ENCODE results near the gene IQCF2. TPM values are rescaled to one million over a fixed set of nuclear protein-coding genes. Genes with fewer than 3 reads are reported as not detected.
A peak's percentile ranks its signal among the peaks of the same experiment; 100 is the strongest.
"Not testable (repeated sequence)": the region's sequence is repeated elsewhere in the genome, so short reads cannot be mapped to it uniquely, and the experiment has no call there.

Gene IQCF2
- total RNA-seq, 1 experiment from 2014 or later = not detected

- DNase-seq (ENCODE audit: low spot score) = no peak
Observed at GRCh38 chr3:51876186-51876585, 14.8 kb downstream of the IQCF2 start.

GRCh38 chr3:51879937-51880336 is 18.5 kb downstream of the IQCF2 start:
- DNase-seq (ENCODE audit: low spot score) = peak; percentile 11

- no peak for DNase-seq (ENCODE audit: low spot score)
Observed at GRCh38 chr3:51886447-51886846, 25.0 kb downstream of the IQCF2 start.

- no peak for DNase-seq (ENCODE audit: low spot score)
Observed at GRCh38 chr3:51887620-51888019, 26.2 kb downstream of the IQCF2 start.

GRCh38 chr3:51888463-51889105 is 27.2 kb downstream of the IQCF2 start:
- DNase-seq (ENCODE audit: low spot score) = no peak

- no peak for DNase-seq (ENCODE audit: low spot score)
Observed at GRCh38 chr3:51891242-51892039, 30.0 kb downstream of the IQCF2 start.

GRCh38 chr3:51894391-51894790 is 33.0 kb downstream of the IQCF2 start:
- no peak for DNase-seq (ENCODE audit: low spot score)

- DNase-seq (ENCODE audit: low spot score) = no peak
Observed at GRCh38 chr3:51894939-51895338, 33.5 kb downstream of the IQCF2 start.

GRCh38 chr3:51896607-51897305 is 35.3 kb downstream of the IQCF2 start:
- peak; percentile 38 for DNase-seq (ENCODE audit: low spot score)

- DNase-seq (ENCODE audit: low spot score) = no peak
Observed at GRCh38 chr3:51897391-51897790, 36.0 kb downstream of the IQCF2 start.

- DNase-seq (ENCODE audit: low spot score) = not testable (repeated sequence)
Observed at GRCh38 chr3:51900043-51900442, 38.6 kb downstream of the IQCF2 start.

GRCh38 chr3:51902361-51902760 is 40.9 kb downstream of the IQCF2 start:
- peak; percentile 90 for DNase-seq (ENCODE audit: low spot score)

GRCh38 chr3:51904034-51904823 is 42.8 kb downstream of the IQCF2 start:
- DNase-seq (ENCODE audit: low spot score) = no peak

- DNase-seq (ENCODE audit: low spot score) = no peak
Observed at GRCh38 chr3:51908026-51908425, 46.6 kb downstream of the IQCF2 start.

Other genes with a start within 250 kb of the IQCF2 start
- gene TEX264, start 190.4 kb upstream of the IQCF2 start, total RNA-seq (2014; rRNA removed; shearing (Covaris generic)) = 65.4 and 75.5 TPM in 2 replicates
- not detected in 2 replicates for gene GRM2, start 154.5 kb upstream of the IQCF2 start, total RNA-seq (2014; rRNA removed; shearing (Covaris generic))
- not detected in 2 replicates for gene IQCF6, start 82.4 kb upstream of the IQCF2 start, total RNA-seq (2014; rRNA removed; shearing (Covaris generic))
- gene IQCF5, start 14.0 kb downstream of the IQCF2 start, total RNA-seq (2014; rRNA removed; shearing (Covaris generic)) = not detected in 2 replicates
- not detected in 2 replicates for gene IQCF1, start 41.7 kb downstream of the IQCF2 start, total RNA-seq (2014; rRNA removed; shearing (Covaris generic))
- gene RRP9, start 80.3 kb downstream of the IQCF2 start, total RNA-seq (2014; rRNA removed; shearing (Covaris generic)) = 48.7 and 51.4 TPM in 2 replicates
- gene PARP3, start 80.7 kb downstream of the IQCF2 start, total RNA-seq (2014; rRNA removed; shearing (Covaris generic)) = 41.4 and 45.4 TPM in 2 replicates
- gene GPR62, start 93.8 kb downstream of the IQCF2 start, total RNA-seq (2014; rRNA removed; shearing (Covaris generic)) = not detected in 2 replicates
- gene PCBP4, start 105.8 kb downstream of the IQCF2 start, total RNA-seq (2014; rRNA removed; shearing (Covaris generic)) = 99.7 and 107 TPM in 2 replicates
- 21.2 and 21.5 TPM in 2 replicates for gene ABHD14B, start 112.4 kb downstream of the IQCF2 start, total RNA-seq (2014; rRNA removed; shearing (Covaris generic))
- 4.2 and 10.2 TPM in 2 replicates for gene ABHD14A, start 113.4 kb downstream of the IQCF2 start, total RNA-seq (2014; rRNA removed; shearing (Covaris generic))
- gene ACY1, start 121.9 kb downstream of the IQCF2 start, total RNA-seq (2014; rRNA removed; shearing (Covaris generic)) = 46.5 and 66.1 TPM in 2 replicates
- 704 and 1,100 TPM in 2 replicates for gene RPL29, start 134.3 kb downstream of the IQCF2 start, total RNA-seq (2014; rRNA removed; shearing (Covaris generic))
- 14.1 and 16.3 TPM in 2 replicates for gene DUSP7, start 195.0 kb downstream of the IQCF2 start, total RNA-seq (2014; rRNA removed; shearing (Covaris generic))